Common myeloid progenitor, CD34-positive (primary cell): ENCODE data around the gene ZFP36L2.

Experiments used
- CTCF ChIA-PET: fragments of 350-600 bp; sonication (Branson Sonifier 250); formaldehyde crosslinking; loops from one replicate; lab custom pipeline; 2021; ENCODE audit warnings: antibody characterized with exemption; lab: Charles Lee
- POLR2A ChIA-PET: fragments of 350-600 bp; sonication (Branson Sonifier 250); formaldehyde crosslinking; loops from one replicate; lab custom pipeline; 2021; ENCODE audit warnings: antibody characterized with exemption; lab: Charles Lee
- DNase-seq, 3 donors: peaks; one replicate each; pipeline versions ENCODE4 v3.0.0 to v3.0.0-alpha.2; 2013
- H3K27ac ChIP-seq, 2 experiments: 1 replicate in 1 of 2; 2 replicates in 1 of 2; pipeline ENCODE4 v1.7.0; 2013; ENCODE audit warnings: inconsistent platforms in 2 of 2, low read length in 2 of 2, mild to moderate bottlenecking in 2 of 2, low read depth in 1 of 2, moderate library complexity in 1 of 2; ENCODE audit not compliant: severe bottlenecking in 2 of 2, insufficient read depth in 1 of 2, poor library complexity in 1 of 2
- H3K27me3 ChIP-seq, 5 experiments: replicated peaks in 2 of 5; 1 replicate in 3 of 5; 2 replicates in 2 of 5; pipeline versions ENCODE4 v1.6.1 to v1.7.0; 2013; ENCODE audit warnings: low read length in 4 of 5, mild to moderate bottlenecking in 2 of 5, moderate library complexity in 2 of 5, inconsistent platforms in 1 of 5; ENCODE audit not compliant: insufficient read depth in 5 of 5, control insufficient read depth in 4 of 5
- H3K36me3 ChIP-seq, 4 experiments: 1 replicate in 2 of 4; 2 replicates in 2 of 4; pipeline versions ENCODE4 v1.6.1 to v1.7.0; 2013; ENCODE audit warnings: low read length in 3 of 4, control low read depth in 1 of 4, mild to moderate bottlenecking in 1 of 4; ENCODE audit not compliant: control insufficient read depth in 4 of 4, insufficient read depth in 4 of 4
- H3K4me1 ChIP-seq, 4 experiments: 1 replicate in 3 of 4; 2 replicates in 1 of 4; pipeline versions ENCODE4 v1.6.1 to v1.7.1; 2013; ENCODE audit warnings: low read length in 3 of 4, mild to moderate bottlenecking in 3 of 4, control low read depth in 1 of 4, inconsistent platforms in 1 of 4, moderate library complexity in 1 of 4; ENCODE audit not compliant: control insufficient read depth in 4 of 4, insufficient read depth in 4 of 4; ENCODE audit errors: control extremely low read depth in 1 of 4
- H3K4me3 ChIP-seq, 7 experiments: 1 replicate in 4 of 7; 2 replicates in 3 of 7; pipeline versions ENCODE4 v1.5.1 to v1.7.0; 2013; ENCODE audit warnings: mild to moderate bottlenecking in 7 of 7, low read length in 6 of 7, moderate library complexity in 6 of 7, inconsistent platforms in 2 of 7, low read depth in 2 of 7, control low read depth in 1 of 7; ENCODE audit not compliant: insufficient read depth in 4 of 7, control insufficient read depth in 1 of 7; ENCODE audit errors: extremely low read depth in 1 of 7
- H3K9me3 ChIP-seq, 5 experiments: 1 replicate in 4 of 5; 2 replicates in 1 of 5; pipeline versions ENCODE4 v1.6.1 to v1.7.1; 2013; ENCODE audit warnings: low read length in 4 of 5, mild to moderate bottlenecking in 2 of 5, inconsistent platforms in 1 of 5, low read depth in 1 of 5, moderate library complexity in 1 of 5; ENCODE audit not compliant: control insufficient read depth in 4 of 5, insufficient read depth in 2 of 5; ENCODE audit errors: control extremely low read depth in 1 of 5
- WGBS: methylation state at CpG from one replicate; pipeline ENCODE4 v1.1.5; 2013; ENCODE audit not compliant: insufficient coverage; 5-methylcytosine and 5-hydroxymethylcytosine counted together

Gene ZFP36L2

GRCh38 chr2:43225093-43225787 lies 1.2 kb downstream of the ZFP36L2 start:
- H3K36me3 ChIP-seq = peaks cover 0 to 49% (median 38%) of the 10 kb centered on the region in 4 experiments
- POLR2A ChIA-PET = interaction anchor here (1.0 to 8.1 kb wide), 13 partner anchors 47 to 316 kb away, joined by 3 to 75 read pairs (median 6); no protein-coding TSS in a partner anchor
- H3K4me1 ChIP-seq = peaks cover 35 to 39% (median 38%) of the 10 kb centered on the region in 4 experiments

GRCh38 chr2:43224571-43225092 lies 1.8 kb downstream of the ZFP36L2 start:
- no peaks in the 10 kb centered on the region for H3K27me3 ChIP-seq
- CTCF ChIA-PET = interaction anchor here (0.5 to 13.6 kb wide), 24 partner anchors 10 to 396 kb away, joined by 3 to 178 read pairs (median 4); no protein-coding TSS in a partner anchor
- peak in 2 of 3 donors; percentile 68 to 80 for DNase-seq
- peaks cover 0 to 46% (median 37%) of the 10 kb centered on the region in 4 experiments for H3K36me3 ChIP-seq
- POLR2A ChIA-PET = interaction anchor here (1.0 to 8.1 kb wide), 13 partner anchors 46 to 316 kb away, joined by 3 to 75 read pairs (median 6); no protein-coding TSS in a partner anchor
- peaks cover 39 to 45% (median 41%) of the 10 kb centered on the region in 4 experiments for H3K4me1 ChIP-seq
- no peaks in the 10 kb centered on the region for H3K9me3 ChIP-seq
- WGBS = under 1% methylated on average over 73 of the region's 74 CpGs
- peak overlapping the region in 1 of 2 experiments; percentile 91 for H3K27ac ChIP-seq
- H3K4me3 ChIP-seq = peak overlapping the region; percentile 72 to 100 (median 97)

More at GRCh38 chr2:43225093-43225787, 1.2 kb downstream of the ZFP36L2 start:
- H3K27ac ChIP-seq = peak overlapping the region; percentile 61 to 91
- peak overlapping the region; percentile 72 to 100 (median 97) for H3K4me3 ChIP-seq
- H3K27me3 ChIP-seq = no peaks in the 10 kb centered on the region
- CTCF ChIA-PET = interaction anchor here (0.5 to 13.6 kb wide), 19 partner anchors 11 to 396 kb away, joined by 3 to 178 read pairs (median 4); no protein-coding TSS in a partner anchor
- DNase-seq = peak; percentile 60 to 90 (median 82)
- no peaks in the 10 kb centered on the region for H3K9me3 ChIP-seq
- under 1% methylated on average over 56 of the region's 74 CpGs for WGBS

GRCh38 chr2:43224131-43224570 lies 2.3 kb downstream of the ZFP36L2 start:
- Histone ChIP-seq H3K4me3 (peak overlapping the region; percentile 72 to 100 (median 97)), H3K9me3 (no peaks in the 10 kb centered on the region), H3K27ac (peak overlapping the region; percentile 81 to 91), H3K4me1 (peaks cover 35 to 48% (median 43%) of the 10 kb centered on the region in 4 experiments), H3K27me3 (no peaks in the 10 kb centered on the region), H3K36me3 (peaks cover 0 to 46% (median 37%) of the 10 kb centered on the region in 4 experiments)
- POLR2A ChIA-PET = interaction anchor here (0.6 to 8.1 kb wide), 10 partner anchors 55 to 317 kb away, joined by 3 to 75 read pairs (median 7); no protein-coding TSS in a partner anchor
- CTCF ChIA-PET = interaction anchor here (0.8 to 13.6 kb wide), 19 partner anchors 19 to 395 kb away, joined by 3 to 178 read pairs (median 4); no protein-coding TSS in a partner anchor
- 0% methylated on average over 40 of the region's 41 CpGs for WGBS
- DNase-seq = peak; percentile 77 to 92 (median 89)

GRCh38 chr2:43223521-43224001 lies 2.8 kb downstream of the ZFP36L2 start:
- peak overlapping the region in 6 of 7 experiments; percentile 89 to 100 (median 98) for H3K4me3 ChIP-seq
- H3K27me3 ChIP-seq = no peaks in the 10 kb centered on the region
- H3K4me1 ChIP-seq = peaks cover 30 to 48% (median 43%) of the 10 kb centered on the region in 4 experiments
- POLR2A ChIA-PET = interaction anchor here (0.6 to 8.1 kb wide), 6 partner anchors 63 to 398 kb away, joined by 4 to 75 read pairs (median 28); no protein-coding TSS in a partner anchor
- CTCF ChIA-PET = interaction anchor here (0.8 to 13.6 kb wide), 16 partner anchors 11 to 391 kb away, joined by 3 to 178 read pairs (median 5); no protein-coding TSS in a partner anchor
- H3K9me3 ChIP-seq = no peaks in the 10 kb centered on the region
- DNase-seq = peak in 1 of 3 donors; percentile 37
- H3K27ac ChIP-seq = peak overlapping the region; percentile 81 to 91
- WGBS = 0% methylated on average over 2 of the region's 4 CpGs
- peaks cover 0 to 46% (median 37%) of the 10 kb centered on the region in 4 experiments for H3K36me3 ChIP-seq

GRCh38 chr2:43222475-43223309 lies 3.7 kb downstream of the ZFP36L2 start:
- H3K36me3 ChIP-seq = peaks cover 0 to 46% (median 37%) of the 10 kb centered on the region in 4 experiments
- H3K4me1 ChIP-seq = peaks cover 27 to 48% (median 43%) of the 10 kb centered on the region in 4 experiments
- no CpG with 5 or more reads among the region's 8 CpGs for WGBS
- H3K27me3 ChIP-seq = no peaks in the 10 kb centered on the region
- no peaks in the 10 kb centered on the region for H3K9me3 ChIP-seq
- peak overlapping the region in 6 of 7 experiments; percentile 89 to 100 (median 98) for H3K4me3 ChIP-seq
- ChIA-PET CTCF (interaction anchor here (0.7 to 13.6 kb wide), 26 partner anchors 10 to 394 kb away, joined by 3 to 178 read pairs (median 4); no protein-coding TSS in a partner anchor), POLR2A (interaction anchor here (0.6 to 8.1 kb wide), 11 partner anchors 28 to 316 kb away, joined by 3 to 75 read pairs (median 8); no protein-coding TSS in a partner anchor)
- peak overlapping the region; percentile 81 to 91 for H3K27ac ChIP-seq
- no peak for DNase-seq
